ENCODE data around the gene LAMA5.
A peak's percentile ranks its signal among the peaks of the same experiment; 100 is the strongest.

LAMA5 gene

GRCh38 chr20:62369815-62370114 is 2.7 kb upstream of the LAMA5 start:
- DNase-seq, result no peak

- DNase-seq, result peak; percentile 34
Measured at GRCh38 chr20:62368976-62369814, 2.1 kb upstream of the LAMA5 start.

- DNase-seq, result no peak
Measured at GRCh38 chr20:62368392-62368975, 1.4 kb upstream of the LAMA5 start.

- DNase-seq, result no peak
Measured at GRCh38 chr20:62367633-62368391, 700 bp upstream of the LAMA5 start.

- no peak for DNase-seq
Measured at GRCh38 chr20:62366370-62367135, 559 bp downstream of the LAMA5 start.

GRCh38 chr20:62365814-62366369 is 1.2 kb downstream of the LAMA5 start:
- no peak for DNase-seq

- no peak for DNase-seq
Measured at GRCh38 chr20:62364911-62365736, 2.0 kb downstream of the LAMA5 start.

- no peak for DNase-seq
Measured at GRCh38 chr20:62363920-62364851, 2.9 kb downstream of the LAMA5 start.

GRCh38 chr20:62362991-62363919 is 3.9 kb downstream of the LAMA5 start:
- no peak for DNase-seq

GRCh38 chr20:62362590-62362940 is 4.5 kb downstream of the LAMA5 start:
- no peak for DNase-seq

- DNase-seq, result no peak
Measured at GRCh38 chr20:62361799-62362589, 5.1 kb downstream of the LAMA5 start.

- no peak for DNase-seq
Measured at GRCh38 chr20:62360854-62361798, 6.0 kb downstream of the LAMA5 start.

- no peak for DNase-seq
Measured at GRCh38 chr20:62359491-62360121, 7.5 kb downstream of the LAMA5 start.

GRCh38 chr20:62359043-62359490 is 8.0 kb downstream of the LAMA5 start:
- DNase-seq, result no peak

GRCh38 chr20:62358171-62359042 is 8.7 kb downstream of the LAMA5 start:
- no peak for DNase-seq

GRCh38 chr20:62357681-62358080 is 9.4 kb downstream of the LAMA5 start:
- no peak for DNase-seq
